GM23338 (cell line): Measurements from ENCODE around the gene RAB3IL1. TPM values are rescaled to one million over a fixed set of nuclear protein-coding genes. Genes with fewer than 3 reads are reported as not detected.

Source experiments
- ATAC-seq: fragments of 200-7000 bp; cut with Tn5 transposase; 3 replicates; pipeline ENCODE4 v1.9.1; 2020
- DNase-seq: peaks from one replicate; pipeline ENCODE4 v3.0.0-alpha.2; 2015; ENCODE audit warnings: low spot score
- H2AFZ ChIP-seq: fragments of 200-600 bp; sonication (generic); 2 replicates; pipeline ENCODE4 v1.8.0; 2016; ENCODE audit warnings: antibody characterized with exemption, mild to moderate bottlenecking, moderate library complexity
- H3F3A ChIP-seq: fragments of 200-600 bp; sonication (generic); replicated peaks from 2 replicates; pipeline ENCODE4 v1.8.0; 2017; ENCODE audit warnings: antibody characterized with exemption, mixed run types, low read depth
- H3K27ac ChIP-seq: fragments of 200-600 bp; sonication (generic); 2 replicates; pipeline ENCODE4 v1.6.1; 2016; ENCODE audit warnings: low read depth
- H3K27me3 ChIP-seq: fragments of 200-600 bp; sonication (generic); 2 replicates; pipeline ENCODE4 v1.8.0; 2016; ENCODE audit warnings: mild to moderate bottlenecking, mixed run types, moderate library complexity; ENCODE audit not compliant: insufficient read depth
- H3K36me3 ChIP-seq: fragments of 200-600 bp; sonication (generic); 2 replicates; pipeline ENCODE4 v1.8.0; 2016; ENCODE audit warnings: mild to moderate bottlenecking; ENCODE audit not compliant: insufficient read depth
- H3K4me1 ChIP-seq: fragments of 200-600 bp; sonication (generic); 2 replicates; pipeline ENCODE4 v1.8.0; 2016; ENCODE audit warnings: mild to moderate bottlenecking, moderate library complexity; ENCODE audit not compliant: insufficient read depth
- H3K4me2 ChIP-seq: fragments of 200-600 bp; sonication (generic); 2 replicates; pipeline ENCODE4 v1.7.1; 2017; ENCODE audit warnings: mixed run types
- H3K4me3 ChIP-seq: fragments of 200-600 bp; sonication (generic); 2 replicates; pipeline ENCODE4 v1.6.1; 2016; ENCODE audit warnings: mixed run types
- H3K79me2 ChIP-seq: fragments of 200-600 bp; sonication (generic); replicated peaks from 2 replicates; pipeline ENCODE4 v1.8.0; 2017; ENCODE audit warnings: mild to moderate bottlenecking; ENCODE audit not compliant: insufficient read depth
- H3K9me2 ChIP-seq: fragments of 200-600 bp; sonication (generic); 2 replicates; pipeline ENCODE4 v1.8.0; 2017; ENCODE audit not compliant: insufficient read depth
- H4K20me1 ChIP-seq: fragments of 200-600 bp; sonication (generic); replicated peaks from 2 replicates; pipeline ENCODE4 v1.8.0; 2017; ENCODE audit warnings: mild to moderate bottlenecking; ENCODE audit not compliant: insufficient read depth
- H3K27ac Mint-ChIP-seq: 2 replicates; pipeline ENCODE4 v1.8.0; 2020; ENCODE audit warnings: inconsistent platforms, mild to moderate bottlenecking, moderate library complexity, mixed read lengths
- H3K27me3 Mint-ChIP-seq: 3 replicates; pipeline ENCODE4 v1.8.0; 2022; ENCODE audit warnings: low read depth, mild to moderate bottlenecking, moderate library complexity, mixed read lengths, inconsistent platforms; ENCODE audit not compliant: insufficient read depth, poor library complexity
- H3K36me3 Mint-ChIP-seq: 3 replicates; pipeline ENCODE4 v1.8.0; 2021; ENCODE audit warnings: low read depth, mild to moderate bottlenecking, inconsistent platforms, moderate library complexity, mixed read lengths
- H3K4me1 Mint-ChIP-seq: 3 replicates; pipeline ENCODE4 v1.8.0; 2020; ENCODE audit warnings: mild to moderate bottlenecking, inconsistent platforms, mixed read lengths
- H3K4me3 Mint-ChIP-seq: 3 replicates; pipeline ENCODE4 v1.8.0; 2021; ENCODE audit warnings: moderate library complexity, mild to moderate bottlenecking, inconsistent platforms, mixed read lengths
- H3K9me3 Mint-ChIP-seq: 3 replicates; pipeline ENCODE4 v1.8.0; 2020; ENCODE audit warnings: moderate library complexity, mild to moderate bottlenecking, inconsistent platforms, mixed read lengths
- JUNB ChIP-seq: IDR thresholded peaks from one replicate; pipeline ENCODE4 v1.6.1; 2016; ENCODE audit warnings: antibody characterized with exemption; ENCODE audit not compliant: unreplicated experiment
- POLR2AphosphoS5 ChIP-seq: IDR thresholded peaks from 2 replicates; pipeline ENCODE4 v1.6.1; 2016; ENCODE audit warnings: antibody characterized with exemption, low read depth
- STAT1 ChIP-seq: IDR thresholded peaks from one replicate; pipeline ENCODE4 v1.6.1; 2016; ENCODE audit warnings: antibody characterized with exemption; ENCODE audit not compliant: unreplicated experiment
- ZNF114 ChIP-seq: fragments of 250-450 bp; sonication (Bioruptor Pico); IDR thresholded peaks from 2 replicates; pipeline ENCODE4 v1.5.0; 2020; ENCODE audit warnings: mild to moderate bottlenecking, moderate library complexity
- ZNF331 ChIP-seq: fragments of 250-450 bp; sonication (Bioruptor Pico); IDR thresholded peaks from 2 replicates; pipeline ENCODE4 v1.5.0; 2020; ENCODE audit warnings: low read depth, mild to moderate bottlenecking, moderate library complexity
- ZNF462 ChIP-seq: fragments of 250-450 bp; sonication (Bioruptor Pico); IDR thresholded peaks from 2 replicates; pipeline ENCODE4 v1.5.0; 2020; ENCODE audit warnings: mild to moderate bottlenecking, moderate library complexity
- polyA plus RNA-seq: library from polyadenylated mRNA; unstranded; fragments of >200 nt; fragmentation: Nextera tagmentation; extraction: Ambion mirVana; gene quantifications from 2 replicates; pipeline ENCODE4 v1.2.1, GENCODE V29; 2016
- total RNA-seq: library from RNA; depleted of rRNA; stranded (reverse); fragments of >200 nt; shearing (Covaris generic); gene quantifications from 2 replicates; pipeline ENCODE4 v1.2.3, GENCODE V29; 2014
- TF ChIP-seq, protein P1 (sequence below), 2 experiments: fragments of 200-600 bp in 1 of 2; sonication (generic) in 1 of 2; conservative IDR thresholded peaks; 2 replicates each; pipeline versions ENCODE4 v1.5.1 to v1.6.1; 2016 to 2017; ENCODE audit warnings: antibody characterized with exemption in 2 of 2, low read depth in 2 of 2, mild to moderate bottlenecking in 2 of 2, moderate library complexity in 1 of 2

The RAB3IL1 gene
- total and polyA plus RNA-seq, 2 experiments from 2014 or later: 2.7 to 3.4 TPM

DNA sequence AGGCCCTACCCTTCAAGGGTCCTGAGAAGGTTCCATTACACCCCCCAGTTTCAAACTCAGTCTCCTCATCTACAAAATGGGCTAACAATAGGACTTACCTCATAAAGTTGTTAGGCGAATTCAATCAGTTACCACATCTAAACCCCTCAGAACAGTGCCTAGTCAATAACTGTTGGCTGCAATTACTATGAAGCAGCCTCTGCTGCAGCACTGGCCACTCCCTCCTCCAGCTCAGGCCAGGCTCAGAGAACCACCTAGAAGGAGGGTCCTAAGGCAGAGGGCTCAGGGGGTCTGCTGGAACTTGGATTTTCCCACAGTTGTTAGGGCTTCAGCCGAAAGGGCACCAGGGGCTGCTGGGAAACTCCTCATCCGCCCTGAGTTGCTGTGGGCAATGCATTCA is 30.7 kb downstream of the RAB3IL1 start (continued):
- TF ChIP-seq ZNF462 (CRISPR knock-in tag): no peak
- TF ChIP-seq STAT1: no peak
- TF ChIP-seq POLR2AphosphoS5: no peak

- Histone ChIP-seq H3K36me3 (no peaks in the 10 kb centered on the region), H3K4me1 (peaks cover 9% of the 10 kb centered on the region), H3F3A (no peaks in the 10 kb centered on the region), H3K27ac (no peak overlapping the region), H3K9me2 (no peaks in the 10 kb centered on the region), H3K27me3 (no peaks in the 10 kb centered on the region), H3K79me2 (peaks cover 13% of the 10 kb centered on the region), H3K4me3 (no peak overlapping the region), H2AFZ (no peak overlapping the region), H4K20me1 (no peaks in the 10 kb centered on the region; the same call in 1 of the 2 replicates), H3K4me2 (no peak overlapping the region)
- Mint-ChIP-seq H3K4me3 (no peak overlapping the region), H3K9me3 (no peaks in the 10 kb centered on the region), H3K27ac (no peak overlapping the region), H3K4me1 (peaks cover 20% of the 10 kb centered on the region), H3K27me3 (peaks cover 3% of the 10 kb centered on the region), H3K36me3 (peaks cover 7% of the 10 kb centered on the region)
- DNase-seq (no peak), ATAC-seq (no peak)
- TF ChIP-seq ZNF331 (CRISPR knock-in tag) (no peak), ZNF462 (CRISPR knock-in tag) (no peak), ZNF114 (no peak), JUNB (no peak)
- TF ChIP-seq, protein P1, sequence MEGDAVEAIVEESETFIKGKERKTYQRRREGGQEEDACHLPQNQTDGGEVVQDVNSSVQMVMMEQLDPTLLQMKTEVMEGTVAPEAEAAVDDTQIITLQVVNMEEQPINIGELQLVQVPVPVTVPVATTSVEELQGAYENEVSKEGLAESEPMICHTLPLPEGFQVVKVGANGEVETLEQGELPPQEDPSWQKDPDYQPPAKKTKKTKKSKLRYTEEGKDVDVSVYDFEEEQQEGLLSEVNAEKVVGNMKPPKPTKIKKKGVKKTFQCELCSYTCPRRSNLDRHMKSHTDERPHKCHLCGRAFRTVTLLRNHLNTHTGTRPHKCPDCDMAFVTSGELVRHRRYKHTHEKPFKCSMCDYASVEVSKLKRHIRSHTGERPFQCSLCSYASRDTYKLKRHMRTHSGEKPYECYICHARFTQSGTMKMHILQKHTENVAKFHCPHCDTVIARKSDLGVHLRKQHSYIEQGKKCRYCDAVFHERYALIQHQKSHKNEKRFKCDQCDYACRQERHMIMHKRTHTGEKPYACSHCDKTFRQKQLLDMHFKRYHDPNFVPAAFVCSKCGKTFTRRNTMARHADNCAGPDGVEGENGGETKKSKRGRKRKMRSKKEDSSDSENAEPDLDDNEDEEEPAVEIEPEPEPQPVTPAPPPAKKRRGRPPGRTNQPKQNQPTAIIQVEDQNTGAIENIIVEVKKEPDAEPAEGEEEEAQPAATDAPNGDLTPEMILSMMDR (conservative IDR thresholded peaks at IDR 0.05; ENCODE audit: low read depth in 2 of 2): no peak
Measured at GRCh38 chr11:61885784-61886580, 31.4 kb downstream of the RAB3IL1 start.
